Mesenteric fat pad (tissue), 1 donor: ENCODE measurements around the gene MYOZ3. TPM values are rescaled to one million over a fixed set of nuclear protein-coding genes. Genes with fewer than 3 reads are reported as not detected.
A peak's percentile ranks its signal among the peaks of the same experiment; 100 is the strongest.

Experiments used
- DNase-seq: peaks from one replicate; pipeline ENCODE4 v3.0.0-alpha.2; 2020; ENCODE audit warnings: low spot score
- total RNA-seq: library from RNA; stranded (reverse); fragmentation: NEBNext Ultra II Directional; extraction: Animal tissue kit (Norgen Biotek cat#: 25700); gene quantifications from one replicate; pipeline ENCODE4 v1.2.1, GENCODE V29; 2021
- donor health status: DM: yes; HTN: yes; CAD: no.

Gene MYOZ3
- total RNA-seq, 1 donor from 2014 or later, result 0.42 TPM

DNA sequence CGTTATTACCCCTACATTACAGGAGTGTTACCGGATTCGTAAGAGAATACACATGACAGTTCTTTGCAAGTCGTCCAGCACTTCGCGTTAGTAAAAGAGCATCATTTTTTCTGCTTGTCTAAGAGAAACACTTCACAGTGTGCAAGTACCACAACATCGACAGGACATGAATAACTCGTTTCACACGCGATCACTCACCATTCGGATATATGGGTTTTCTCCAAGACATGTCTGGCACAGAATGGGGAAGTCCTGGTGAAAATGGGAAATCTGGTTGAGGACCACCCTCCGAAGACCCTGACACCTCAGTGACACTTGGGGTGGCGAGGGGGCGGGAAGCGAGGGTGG is 39.2 kb downstream of the MYOZ3 start:
- no peak for DNase-seq

DNA sequence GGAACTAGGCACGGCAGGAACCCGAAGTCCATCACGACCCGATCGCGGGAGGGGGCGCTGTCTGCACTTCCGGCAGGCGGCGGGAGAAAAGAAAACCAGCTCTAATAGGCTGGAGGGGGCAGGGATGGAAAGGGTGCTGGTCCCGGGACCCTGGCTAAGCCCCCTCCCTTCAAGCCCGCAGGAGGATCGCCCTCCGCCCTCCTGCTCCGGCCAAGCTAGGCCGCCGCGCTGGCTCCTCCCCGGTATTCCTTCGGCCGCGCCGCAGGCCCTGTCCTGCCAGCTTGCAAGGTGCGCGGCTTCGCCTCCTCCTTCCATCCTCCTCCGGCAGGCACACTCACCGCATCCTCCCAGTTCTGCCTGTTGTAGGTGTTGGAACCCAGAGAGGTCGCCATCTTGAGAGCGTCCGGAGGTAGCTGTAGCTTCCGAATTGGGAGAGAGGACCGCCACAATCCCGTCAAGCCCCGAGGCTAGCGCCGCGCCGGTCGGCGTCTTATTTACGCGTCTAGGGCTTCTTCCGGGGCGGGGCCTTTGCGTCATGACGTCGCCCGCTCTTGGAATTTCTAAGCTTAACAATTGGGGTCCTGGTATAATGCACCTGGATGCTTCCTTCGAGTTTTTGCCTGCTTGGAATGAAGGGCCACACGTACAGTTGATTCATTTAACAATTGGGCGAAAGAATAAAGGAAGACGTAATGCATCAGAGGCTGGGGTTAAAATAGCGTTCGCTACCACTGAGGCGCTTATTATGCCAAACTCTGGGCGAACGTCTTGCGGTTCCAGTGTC is 39.7 kb downstream of the MYOZ3 start, which contains the start of gene RBM22:
RBM22 (minus strand) TSS at position 469 of the 784 bp plus-strand sequence; CDS start at position 392, 77 bp downstream.
- peak; percentile 97 for DNase-seq

- DNase-seq, result no peak
Measured at GRCh38 chr5:150703762-150704161, 42.7 kb downstream of the MYOZ3 start.

DNA sequence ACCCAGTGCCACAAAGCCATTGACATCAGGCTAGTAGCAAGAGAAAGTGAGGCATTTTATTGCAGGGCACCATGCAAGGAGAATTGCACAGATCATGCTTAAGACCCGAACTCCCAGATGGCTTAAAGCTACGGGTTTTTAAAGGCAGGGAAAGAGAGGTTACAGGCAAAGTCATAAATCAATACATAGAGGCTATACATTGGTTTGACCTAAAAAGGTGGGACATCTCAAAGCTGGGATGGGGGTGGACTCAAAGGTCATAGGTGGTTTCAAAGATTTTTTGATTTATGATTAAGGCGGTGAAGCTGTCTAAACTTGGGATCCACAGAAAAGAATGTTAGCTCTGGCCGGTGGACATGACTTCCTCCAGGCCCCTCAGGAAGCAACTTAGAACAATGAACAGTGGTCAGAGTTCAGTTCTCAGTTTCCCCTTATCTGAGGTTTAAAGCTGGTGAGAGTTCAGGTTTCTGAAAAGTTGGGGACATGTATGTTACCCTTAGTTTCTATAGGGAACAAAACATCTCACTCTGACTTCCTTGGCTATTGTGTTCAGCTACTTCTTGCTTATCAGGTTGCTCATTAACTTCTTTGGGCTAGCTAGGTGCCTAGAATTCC is 45.8 kb downstream of the MYOZ3 start:
- DNase-seq, result no peak

- no peak for DNase-seq
Measured at GRCh38 chr5:150710165-150710564, 49.1 kb downstream of the MYOZ3 start.

- DNase-seq, result no peak
Measured at GRCh38 chr5:150723845-150724244, 62.8 kb downstream of the MYOZ3 start.

Other genes with a start within 250 kb of the MYOZ3 start
- 486 TPM for gene CD74, start 248.3 kb upstream of the MYOZ3 start, total RNA-seq
- gene RPS14, start 211.5 kb upstream of the MYOZ3 start, total RNA-seq, result 1,447 TPM
- 110 TPM for gene NDST1, start 153.1 kb upstream of the MYOZ3 start, total RNA-seq
- gene SYNPO, start 20.6 kb upstream of the MYOZ3 start, total RNA-seq, result 174 TPM
- gene RBM22, start 39.8 kb downstream of the MYOZ3 start, total RNA-seq, result 44.1 TPM
- 75.5 TPM for gene DCTN4, start 97.8 kb downstream of the MYOZ3 start, total RNA-seq
- gene SMIM3, start 117.5 kb downstream of the MYOZ3 start, total RNA-seq, result 177 TPM
- 0.19 TPM for gene IRGM, start 185.3 kb downstream of the MYOZ3 start, total RNA-seq
- 2.4 TPM for gene ZNF300, start 243.7 kb downstream of the MYOZ3 start, total RNA-seq